ENCODE measurements around the gene CRADD.

The CRADD gene

GRCh38 chr12:93805736-93806141 lies 128.6 kb downstream of the CRADD start:
- no peaks in the 10 kb centered on the region for H3K36me3 ChIP-seq (ENCODE audit: control insufficient read depth, insufficient read depth, low read length)
- H3K27me3 ChIP-seq (ENCODE audit: control insufficient read depth, insufficient read depth, low read length), result no peaks in the 10 kb centered on the region
- no peaks in the 10 kb centered on the region for H3K9me3 ChIP-seq (ENCODE audit: control insufficient read depth, insufficient read depth, low read length)
- no peak overlapping the region for H3K27ac ChIP-seq (ENCODE audit: low read length)
- no CpG with 5 or more reads among the region's 4 CpGs for WGBS (ENCODE audit: insufficient coverage, insufficient read length)
- no peaks in the 10 kb centered on the region for H3K4me1 ChIP-seq (ENCODE audit: control insufficient read depth, insufficient read depth, low read length)
- DNase-seq (ENCODE audit: low read depth, low spot score), result no peak
- H3K4me3 ChIP-seq (ENCODE audit: low read length), result no peak overlapping the region

DNA sequence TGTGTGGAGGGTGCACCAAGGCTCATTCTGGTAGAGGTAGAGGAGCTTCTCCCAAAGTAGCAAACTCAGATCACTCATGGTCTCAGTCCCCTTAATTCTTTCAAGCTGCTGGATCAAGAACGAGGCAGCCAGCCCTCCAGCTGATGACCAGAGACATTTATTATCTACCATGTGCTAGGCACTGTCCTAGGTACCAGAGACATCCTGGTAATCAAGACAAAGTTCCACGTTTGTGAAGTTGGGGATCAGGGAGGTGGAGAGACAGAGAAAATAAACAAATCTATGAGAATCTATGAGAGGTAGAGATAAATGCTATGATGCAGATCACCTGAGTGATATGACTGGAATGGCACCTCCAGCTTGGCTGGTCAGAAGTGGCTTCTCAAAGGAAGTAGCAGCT lies 130.2 kb downstream of the CRADD start:
- Histone ChIP-seq H3K27ac (ENCODE audit: low read length) (no peak overlapping the region), H3K27me3 (ENCODE audit: control insufficient read depth, insufficient read depth, low read length) (no peaks in the 10 kb centered on the region), H3K36me3 (ENCODE audit: control insufficient read depth, insufficient read depth, low read length) (no peaks in the 10 kb centered on the region), H3K9me3 (ENCODE audit: control insufficient read depth, insufficient read depth, low read length) (no peaks in the 10 kb centered on the region), H3K4me1 (ENCODE audit: control insufficient read depth, insufficient read depth, low read length) (no peaks in the 10 kb centered on the region), H3K4me3 (ENCODE audit: low read length) (no peak overlapping the region)
- no CpG with 5 or more reads among the region's 2 CpGs for WGBS (ENCODE audit: insufficient coverage, insufficient read length)
- no peak for DNase-seq (ENCODE audit: low read depth, low spot score)

DNA sequence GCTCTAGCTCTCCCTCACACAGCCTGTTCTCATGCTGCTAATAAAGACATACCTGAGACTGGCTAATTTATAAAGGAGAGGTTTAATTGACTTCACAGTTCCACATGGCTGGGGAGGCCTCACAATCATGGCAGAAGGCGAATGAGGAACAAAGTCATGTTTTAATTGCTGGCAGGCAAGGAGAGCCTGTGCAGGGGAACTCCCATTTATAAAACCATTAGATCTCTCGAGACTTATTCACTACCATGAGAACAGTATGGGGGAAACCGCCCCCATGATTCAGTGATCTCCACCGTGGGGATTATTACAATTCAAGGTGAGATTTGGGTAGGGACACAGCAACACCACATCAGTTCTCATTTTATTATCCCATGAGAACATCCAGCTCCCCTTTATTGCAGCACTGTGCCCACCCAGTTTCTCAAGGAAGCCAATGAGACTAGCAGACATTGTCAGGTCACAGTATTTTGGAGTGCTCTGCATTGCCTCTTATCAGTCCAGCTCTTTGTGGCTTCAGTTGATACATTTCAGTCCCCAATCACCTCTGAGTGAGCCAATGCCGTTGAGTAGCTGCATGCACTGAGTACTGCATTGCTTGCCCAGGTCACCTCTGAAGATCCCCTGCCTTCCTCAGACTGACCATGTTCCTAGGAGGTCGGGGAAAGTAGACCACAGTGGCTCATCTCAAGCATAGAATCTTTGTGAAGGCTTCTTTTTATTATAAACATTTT lies 131.2 kb downstream of the CRADD start:
- no CpG with 5 or more reads among the region's 6 CpGs for WGBS (ENCODE audit: insufficient coverage, insufficient read length)
- Histone ChIP-seq H3K9me3 (ENCODE audit: control insufficient read depth, insufficient read depth, low read length) (no peaks in the 10 kb centered on the region), H3K27me3 (ENCODE audit: control insufficient read depth, insufficient read depth, low read length) (no peaks in the 10 kb centered on the region), H3K36me3 (ENCODE audit: control insufficient read depth, insufficient read depth, low read length) (no peaks in the 10 kb centered on the region), H3K4me1 (ENCODE audit: control insufficient read depth, insufficient read depth, low read length) (no peaks in the 10 kb centered on the region), H3K4me3 (ENCODE audit: low read length) (no peak overlapping the region), H3K27ac (ENCODE audit: low read length) (no peak overlapping the region)
- DNase-seq (ENCODE audit: low read depth, low spot score), result no peak

- no peaks in the 10 kb centered on the region for H3K4me1 ChIP-seq (ENCODE audit: control insufficient read depth, insufficient read depth, low read length)
These were observed 135.5 kb downstream of the CRADD start for GRCh38 chr12:93812626-93813025.

GRCh38 chr12:93813186-93813585 lies 136.0 kb downstream of the CRADD start:
- no peak for DNase-seq (ENCODE audit: low read depth, low spot score)
- no CpG with 5 or more reads among the region's 3 CpGs for WGBS (ENCODE audit: insufficient coverage, insufficient read length)
- Histone ChIP-seq H3K9me3 (ENCODE audit: control insufficient read depth, insufficient read depth, low read length) (no peaks in the 10 kb centered on the region), H3K27me3 (ENCODE audit: control insufficient read depth, insufficient read depth, low read length) (no peaks in the 10 kb centered on the region), H3K4me1 (ENCODE audit: control insufficient read depth, insufficient read depth, low read length) (no peaks in the 10 kb centered on the region), H3K4me3 (ENCODE audit: low read length) (no peak overlapping the region), H3K27ac (ENCODE audit: low read length) (no peak overlapping the region), H3K36me3 (ENCODE audit: control insufficient read depth, insufficient read depth, low read length) (no peaks in the 10 kb centered on the region)

More at GRCh38 chr12:93812626-93813025, 135.5 kb downstream of the CRADD start:
- WGBS (ENCODE audit: insufficient coverage, insufficient read length), result no CpG with 5 or more reads among the region's 3 CpGs
- no peaks in the 10 kb centered on the region for H3K36me3 ChIP-seq (ENCODE audit: control insufficient read depth, insufficient read depth, low read length)
- no peaks in the 10 kb centered on the region for H3K27me3 ChIP-seq (ENCODE audit: control insufficient read depth, insufficient read depth, low read length)
- no peak overlapping the region for H3K4me3 ChIP-seq (ENCODE audit: low read length)
- H3K9me3 ChIP-seq (ENCODE audit: control insufficient read depth, insufficient read depth, low read length), result no peaks in the 10 kb centered on the region
- no peak for DNase-seq (ENCODE audit: low read depth, low spot score)
- H3K27ac ChIP-seq (ENCODE audit: low read length), result no peak overlapping the region

DNA sequence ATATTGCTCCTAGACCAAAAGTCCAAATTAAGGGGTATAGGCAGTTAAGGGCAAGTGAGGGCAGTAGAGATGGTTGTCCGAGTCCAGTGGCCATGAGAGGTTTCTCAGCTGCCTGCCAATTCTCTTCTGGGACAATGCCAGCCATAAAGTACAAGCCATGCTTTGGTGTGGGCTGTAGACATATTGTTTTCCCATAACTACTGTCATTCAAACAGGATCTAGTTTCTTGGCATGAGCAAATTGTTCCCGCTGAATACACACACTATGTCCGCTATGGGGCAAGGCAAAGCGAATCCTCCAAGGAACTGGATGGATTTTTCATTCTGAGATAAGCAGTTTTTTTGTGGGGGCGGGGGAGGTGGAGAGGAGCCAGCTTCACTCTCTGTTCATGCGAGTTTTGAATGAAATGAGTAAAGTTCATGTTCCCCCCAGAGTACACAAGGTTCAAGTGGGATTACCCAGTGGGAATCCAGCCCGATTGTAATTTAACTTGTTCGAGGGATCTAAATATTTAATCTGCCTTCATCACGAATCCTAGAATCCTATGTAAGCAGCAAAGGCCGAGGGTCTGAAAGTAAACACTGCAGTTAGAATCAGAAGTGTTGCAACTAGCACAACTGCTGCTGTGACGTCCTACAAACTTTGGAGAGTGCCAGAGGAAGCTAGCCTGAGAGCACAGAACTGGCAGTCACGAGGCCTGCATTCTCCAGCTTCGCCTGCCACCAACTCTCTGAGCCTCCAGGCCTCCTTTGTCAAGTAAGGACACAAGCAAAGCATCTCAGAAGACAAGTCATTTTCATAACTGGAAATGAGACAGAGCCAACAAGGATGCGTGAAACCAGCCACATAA lies 137.0 kb downstream of the CRADD start:
- no peaks in the 10 kb centered on the region for H3K4me1 ChIP-seq (ENCODE audit: control insufficient read depth, insufficient read depth, low read length)
- H3K27ac ChIP-seq (ENCODE audit: low read length), result no peak overlapping the region
- DNase-seq (ENCODE audit: low read depth, low spot score), result no peak
- no peak overlapping the region for H3K4me3 ChIP-seq (ENCODE audit: low read length)
- WGBS (ENCODE audit: insufficient coverage, insufficient read length), result no CpG with 5 or more reads among the region's 14 CpGs
- no peaks in the 10 kb centered on the region for H3K36me3 ChIP-seq (ENCODE audit: control insufficient read depth, insufficient read depth, low read length)
- no peaks in the 10 kb centered on the region for H3K9me3 ChIP-seq (ENCODE audit: control insufficient read depth, insufficient read depth, low read length)
- H3K27me3 ChIP-seq (ENCODE audit: control insufficient read depth, insufficient read depth, low read length), result no peaks in the 10 kb centered on the region

- Histone ChIP-seq H3K36me3 (ENCODE audit: control insufficient read depth, insufficient read depth, low read length) (no peaks in the 10 kb centered on the region), H3K4me3 (ENCODE audit: low read length) (no peak overlapping the region), H3K9me3 (ENCODE audit: control insufficient read depth, insufficient read depth, low read length) (no peaks in the 10 kb centered on the region), H3K4me1 (ENCODE audit: control insufficient read depth, insufficient read depth, low read length) (no peaks in the 10 kb centered on the region), H3K27ac (ENCODE audit: low read length) (no peak overlapping the region), H3K27me3 (ENCODE audit: control insufficient read depth, insufficient read depth, low read length) (no peaks in the 10 kb centered on the region)
- WGBS (ENCODE audit: insufficient coverage, insufficient read length), result no CpG with 5 or more reads among the region's 9 CpGs
- DNase-seq (ENCODE audit: low read depth, low spot score), result no peak
These were observed 141.4 kb downstream of the CRADD start for GRCh38 chr12:93818488-93819049.

DNA sequence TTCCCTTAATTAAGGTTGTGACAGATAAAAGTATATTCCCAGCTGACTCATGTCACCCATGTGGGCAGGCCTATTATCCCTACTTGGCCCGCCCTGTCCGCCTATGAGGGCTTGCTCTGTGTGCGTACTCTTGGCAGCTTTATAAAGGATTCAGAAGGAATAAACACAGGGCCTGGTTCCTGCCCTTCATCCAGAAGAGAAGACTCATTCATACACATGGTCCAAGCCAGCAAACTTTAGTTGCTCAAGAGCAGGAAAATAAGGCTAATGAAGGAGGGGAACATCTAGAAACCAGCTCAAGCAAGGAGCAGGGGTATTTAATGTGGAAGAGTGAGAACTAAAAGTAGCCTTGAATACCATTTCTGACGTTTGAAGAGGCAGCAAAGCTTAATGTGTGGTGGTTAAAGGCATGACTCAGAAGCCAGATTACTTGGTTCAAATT lies 141.9 kb downstream of the CRADD start:
- Histone ChIP-seq H3K27me3 (ENCODE audit: control insufficient read depth, insufficient read depth, low read length) (no peaks in the 10 kb centered on the region), H3K27ac (ENCODE audit: low read length) (no peak overlapping the region), H3K36me3 (ENCODE audit: control insufficient read depth, insufficient read depth, low read length) (no peaks in the 10 kb centered on the region), H3K9me3 (ENCODE audit: control insufficient read depth, insufficient read depth, low read length) (no peaks in the 10 kb centered on the region), H3K4me3 (ENCODE audit: low read length) (no peak overlapping the region), H3K4me1 (ENCODE audit: control insufficient read depth, insufficient read depth, low read length) (no peaks in the 10 kb centered on the region)
- no peak for DNase-seq (ENCODE audit: low read depth, low spot score)
- WGBS (ENCODE audit: insufficient coverage, insufficient read length), result no CpG with 5 or more reads among the region's 4 CpGs

GRCh38 chr12:93823616-93824391 lies 146.6 kb downstream of the CRADD start:
- no peak overlapping the region for H3K4me3 ChIP-seq (ENCODE audit: low read length)
- DNase-seq (ENCODE audit: low read depth, low spot score), result no peak
- no peaks in the 10 kb centered on the region for H3K9me3 ChIP-seq (ENCODE audit: control insufficient read depth, insufficient read depth, low read length)
- H3K36me3 ChIP-seq (ENCODE audit: control insufficient read depth, insufficient read depth, low read length), result no peaks in the 10 kb centered on the region
- H3K4me1 ChIP-seq (ENCODE audit: control insufficient read depth, insufficient read depth, low read length), result no peaks in the 10 kb centered on the region
- H3K27me3 ChIP-seq (ENCODE audit: control insufficient read depth, insufficient read depth, low read length), result no peaks in the 10 kb centered on the region
- no CpG with 5 or more reads among the region's 8 CpGs for WGBS (ENCODE audit: insufficient coverage, insufficient read length)
- no peak overlapping the region for H3K27ac ChIP-seq (ENCODE audit: low read length)
